GM12865 (cell line): ENCODE results near the gene HOXB5.
A peak's percentile ranks its signal among the peaks of the same experiment; 100 is the strongest.

Experiments
- DNase-seq: peaks from one replicate; pipeline ENCODE4 v3.0.0; 2010; ENCODE audit warnings: low read depth
- H3K4me3 ChIP-seq: 2 replicates; pipeline ENCODE4 v1.5.1; 2011; ENCODE audit warnings: mild to moderate bottlenecking, low read depth, low read length, control low read depth
- TF ChIP-seq, protein P1 (sequence below): IDR thresholded peaks from 2 replicates; pipeline ENCODE4 v1.5.1; 2011; ENCODE audit warnings: low read length, control low read depth, low read depth, inconsistent platforms; ENCODE audit not compliant: insufficient read depth; ENCODE audit errors: missing control alignments

HOXB5 gene

DNA sequence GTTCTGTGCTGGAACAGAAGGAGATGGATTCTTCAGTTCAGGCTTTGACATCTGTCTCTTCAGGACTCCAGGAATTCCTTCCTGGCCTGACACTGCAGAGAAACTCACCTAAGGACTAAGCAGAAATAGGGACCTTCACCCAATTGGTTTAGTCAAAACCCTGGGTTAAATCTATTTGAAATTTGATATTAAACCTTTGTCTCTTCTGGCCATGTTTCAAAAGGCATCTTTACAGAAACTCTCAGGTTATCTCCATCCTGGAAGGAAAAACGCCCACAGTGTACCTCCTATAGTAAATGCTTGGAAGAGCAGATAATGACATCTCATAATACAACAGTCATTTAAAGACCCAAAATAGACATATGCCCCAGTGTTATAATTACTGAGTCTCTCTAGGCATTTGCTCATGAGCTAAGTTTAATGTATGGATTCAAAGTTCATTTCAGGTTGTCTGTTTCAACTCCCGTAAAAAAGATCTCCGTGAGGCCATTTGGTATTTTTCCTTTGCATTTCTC lies 9.8 kb downstream of the HOXB5 start:
- DNase-seq, result no peak
- no peak overlapping the region for H3K4me3 ChIP-seq
- TF ChIP-seq, protein P1, sequence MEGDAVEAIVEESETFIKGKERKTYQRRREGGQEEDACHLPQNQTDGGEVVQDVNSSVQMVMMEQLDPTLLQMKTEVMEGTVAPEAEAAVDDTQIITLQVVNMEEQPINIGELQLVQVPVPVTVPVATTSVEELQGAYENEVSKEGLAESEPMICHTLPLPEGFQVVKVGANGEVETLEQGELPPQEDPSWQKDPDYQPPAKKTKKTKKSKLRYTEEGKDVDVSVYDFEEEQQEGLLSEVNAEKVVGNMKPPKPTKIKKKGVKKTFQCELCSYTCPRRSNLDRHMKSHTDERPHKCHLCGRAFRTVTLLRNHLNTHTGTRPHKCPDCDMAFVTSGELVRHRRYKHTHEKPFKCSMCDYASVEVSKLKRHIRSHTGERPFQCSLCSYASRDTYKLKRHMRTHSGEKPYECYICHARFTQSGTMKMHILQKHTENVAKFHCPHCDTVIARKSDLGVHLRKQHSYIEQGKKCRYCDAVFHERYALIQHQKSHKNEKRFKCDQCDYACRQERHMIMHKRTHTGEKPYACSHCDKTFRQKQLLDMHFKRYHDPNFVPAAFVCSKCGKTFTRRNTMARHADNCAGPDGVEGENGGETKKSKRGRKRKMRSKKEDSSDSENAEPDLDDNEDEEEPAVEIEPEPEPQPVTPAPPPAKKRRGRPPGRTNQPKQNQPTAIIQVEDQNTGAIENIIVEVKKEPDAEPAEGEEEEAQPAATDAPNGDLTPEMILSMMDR, result no peak

GRCh38 chr17:48582750-48583069 lies 10.9 kb downstream of the HOXB5 start:
- TF ChIP-seq, protein P1, result no peak
- no peak for DNase-seq
- no peak overlapping the region for H3K4me3 ChIP-seq

DNA sequence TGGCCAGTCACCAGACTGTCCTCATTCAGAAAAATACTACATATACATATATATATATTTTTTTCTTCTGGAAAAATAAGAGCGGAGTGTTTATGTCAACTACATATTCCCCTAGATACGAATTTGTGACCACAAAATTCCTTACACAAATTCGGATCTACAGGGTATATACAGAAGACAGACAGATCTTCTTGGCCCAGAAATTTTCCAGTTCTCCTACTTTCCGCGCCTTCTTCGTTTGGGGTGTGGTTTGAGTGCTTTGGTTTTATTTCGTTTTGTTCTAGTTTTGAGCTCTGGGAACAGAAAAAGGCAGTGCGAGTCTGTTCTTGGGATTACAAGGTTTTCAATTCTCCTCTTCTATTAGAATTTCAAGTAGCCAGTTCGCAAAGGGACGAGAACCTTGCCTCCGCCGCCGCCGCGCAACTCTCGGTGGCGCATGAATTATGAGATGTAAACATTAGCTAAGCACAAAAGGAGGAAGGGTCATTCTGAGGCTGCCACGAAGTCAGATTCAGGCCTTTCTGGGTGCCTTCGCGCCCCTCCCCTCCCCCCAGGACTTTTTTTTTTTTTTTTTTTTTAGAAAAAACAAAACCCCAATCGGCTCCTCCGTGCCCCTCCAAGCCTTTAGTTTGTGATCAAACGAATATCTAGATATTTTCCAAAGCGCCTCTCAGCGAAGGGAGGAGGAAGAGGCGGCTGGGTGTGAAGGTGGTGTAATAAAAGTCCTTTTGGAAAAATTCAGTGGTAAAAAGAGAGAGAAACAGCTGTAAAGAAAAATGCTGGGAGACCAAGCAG lies 13.6 kb downstream of the HOXB5 start:
- no peak overlapping the region for H3K4me3 ChIP-seq
- TF ChIP-seq, protein P1, result no peak
- no peak for DNase-seq

GRCh38 chr17:48579471-48579759 lies 14.2 kb downstream of the HOXB5 start:
- peak overlapping the region; percentile 70 for H3K4me3 ChIP-seq
- DNase-seq, result no peak
- TF ChIP-seq, protein P1, result no peak

DNA sequence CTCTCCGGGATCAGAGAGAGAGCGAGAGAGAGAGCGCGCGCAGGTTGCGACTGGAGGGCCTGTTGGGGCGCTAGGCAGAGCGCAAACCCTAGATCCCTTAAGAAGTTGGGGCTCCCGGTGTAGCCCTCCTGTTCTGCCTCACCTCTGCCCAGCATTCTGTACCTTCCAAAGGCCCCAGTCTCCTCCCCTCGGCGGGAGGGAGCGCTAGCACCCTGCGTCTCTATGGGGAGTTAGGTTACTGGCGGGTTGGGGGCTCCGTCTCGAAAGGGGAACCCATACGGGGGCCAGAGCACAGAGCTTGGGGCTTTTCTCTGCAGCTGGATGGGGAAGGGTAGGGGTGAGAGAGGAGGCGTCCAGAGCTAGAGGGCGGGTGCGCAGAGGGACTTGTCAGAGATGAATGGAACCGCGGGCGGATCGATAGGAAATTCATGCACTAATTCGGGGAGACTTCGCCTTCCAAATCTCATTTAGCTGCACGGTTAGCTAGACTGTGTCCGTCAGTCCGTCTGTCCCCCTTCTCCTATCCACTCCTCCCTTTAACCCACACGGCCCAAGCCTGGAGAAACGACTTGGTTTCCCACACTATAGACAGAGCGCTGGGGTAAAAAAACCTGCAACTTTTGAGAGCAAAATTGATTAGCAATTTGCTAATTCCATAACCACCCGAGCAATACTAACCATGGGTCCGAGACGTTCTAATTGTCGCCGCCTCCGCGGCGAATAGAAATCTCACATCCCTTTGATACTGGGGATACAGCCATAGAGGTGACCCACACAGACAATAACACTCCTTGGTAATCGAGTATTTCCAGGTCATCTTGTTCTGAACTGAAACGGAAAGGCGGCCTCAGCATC lies 14.7 kb downstream of the HOXB5 start:
- no peak for DNase-seq
- H3K4me3 ChIP-seq, result peak overlapping the region; percentile 70
- TF ChIP-seq, protein P1, result peak; percentile 1

DNA sequence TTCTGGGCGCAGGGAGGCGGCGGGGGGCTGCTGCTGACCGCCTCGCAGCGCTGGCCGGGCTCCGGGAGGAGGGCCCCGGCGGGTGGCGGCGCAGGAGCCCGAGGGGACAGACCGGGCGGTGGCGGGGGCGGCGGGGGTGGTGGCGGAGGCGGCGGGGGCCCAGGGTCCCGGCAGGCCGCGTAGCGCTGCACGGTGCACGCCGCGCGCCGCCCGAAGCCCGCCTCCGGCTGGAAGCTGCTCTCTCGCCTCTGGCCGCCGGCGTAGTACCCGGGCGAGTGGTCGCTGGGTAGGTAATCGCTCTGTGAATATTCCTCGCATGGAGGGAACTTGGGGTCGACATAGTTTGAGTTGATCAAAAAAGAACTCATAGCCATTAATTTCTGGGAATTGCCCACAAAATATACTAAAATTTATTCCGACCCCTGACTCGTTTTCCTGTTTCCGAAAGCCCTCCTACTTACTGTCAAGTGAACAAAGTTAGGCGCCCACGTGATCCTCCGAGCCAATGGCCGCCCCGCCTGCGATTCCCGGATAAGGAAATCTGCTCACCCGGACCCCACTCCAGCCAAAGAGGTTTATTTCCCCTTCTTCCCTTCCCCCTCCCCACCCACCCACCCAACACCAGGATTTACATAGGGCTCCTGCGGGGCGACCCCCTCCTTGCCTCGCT lies 15.5 kb downstream of the HOXB5 start, which contains the start of gene HOXB4:
HOXB4 (minus strand) TSS at position 405 of the 670 bp plus-strand sequence; CDS start at position 374, 31 bp downstream.
- TF ChIP-seq, protein P1, result no peak
- DNase-seq, result peak; percentile 81
- peak within 1 kb of the TSS; percentile 70 for H3K4me3 ChIP-seq
